Nephron progenitor cell (in vitro differentiated cells): ENCODE results near the gene OR1J1.

ENCODE experiments used
- DNase-seq: peaks from one replicate; pipeline ENCODE4 v3.0.0; 2021
- H3K27ac Mint-ChIP-seq: 2 replicates; pipeline ENCODE4 v1.8.0; 2021; ENCODE audit warnings: mild to moderate bottlenecking, moderate library complexity, mixed read lengths
- H3K27me3 Mint-ChIP-seq: 2 replicates; pipeline ENCODE4 v1.8.0; 2021; ENCODE audit warnings: mild to moderate bottlenecking, low read depth, mixed read lengths; ENCODE audit not compliant: poor library complexity
- H3K36me3 Mint-ChIP-seq: 2 replicates; pipeline ENCODE4 v1.8.0; 2021; ENCODE audit warnings: low read depth, mixed read lengths
- H3K4me1 Mint-ChIP-seq: 2 replicates; pipeline ENCODE4 v1.8.0; 2021; ENCODE audit warnings: mixed read lengths
- H3K4me3 Mint-ChIP-seq: 2 replicates; pipeline ENCODE4 v1.8.0; 2021; ENCODE audit warnings: mild to moderate bottlenecking, moderate library complexity, mixed read lengths
- H3K9me3 Mint-ChIP-seq: 2 replicates; pipeline ENCODE4 v1.8.0; 2021; ENCODE audit warnings: mild to moderate bottlenecking, moderate library complexity, mixed read lengths
- CTCF ChIP-seq: fragments of 200-600 bp; sonication (generic); IDR thresholded peaks from 2 replicates; pipeline ENCODE4 v1.5.0; 2021; ENCODE audit warnings: antibody characterized with exemption

OR1J1 gene

GRCh38 chr9:122457787-122458186, 19.9 kb downstream of the OR1J1 start:
- Mint-ChIP-seq H3K27ac (no peak overlapping the region), H3K4me1 (no peaks in the 10 kb centered on the region), H3K4me3 (no peak overlapping the region), H3K9me3 (peaks cover 21% of the 10 kb centered on the region), H3K36me3 (no peaks in the 10 kb centered on the region), H3K27me3 (peaks cover 14% of the 10 kb centered on the region)
- DNase-seq: no peak
- no peak for TF ChIP-seq CTCF

- peaks cover 10% of the 10 kb centered on the region for H3K27me3 Mint-ChIP-seq
- DNase-seq: no peak
- no peaks in the 10 kb centered on the region for H3K4me1 Mint-ChIP-seq
- TF ChIP-seq CTCF: no peak
- H3K27ac Mint-ChIP-seq: no peak overlapping the region
- H3K36me3 Mint-ChIP-seq: no peaks in the 10 kb centered on the region
- H3K9me3 Mint-ChIP-seq: peaks cover 17% of the 10 kb centered on the region
- no peak overlapping the region for H3K4me3 Mint-ChIP-seq
Measured at GRCh38 chr9:122456123-122456522, 21.6 kb downstream of the OR1J1 start.

- H3K4me3 Mint-ChIP-seq: no peak overlapping the region
- no peaks in the 10 kb centered on the region for H3K36me3 Mint-ChIP-seq
- H3K4me1 Mint-ChIP-seq: no peaks in the 10 kb centered on the region
- peaks cover 9% of the 10 kb centered on the region for H3K9me3 Mint-ChIP-seq
- TF ChIP-seq CTCF: no peak
- H3K27ac Mint-ChIP-seq: no peak overlapping the region
- no peak for DNase-seq
- H3K27me3 Mint-ChIP-seq: peaks cover 10% of the 10 kb centered on the region
Measured at GRCh38 chr9:122453677-122454135, 24.0 kb downstream of the OR1J1 start.

GRCh38 chr9:122446819-122447484, 30.8 kb downstream of the OR1J1 start:
- Mint-ChIP-seq H3K4me3 (no peak overlapping the region), H3K9me3 (peaks cover 32% of the 10 kb centered on the region), H3K27me3 (peaks cover 20% of the 10 kb centered on the region), H3K4me1 (no peaks in the 10 kb centered on the region), H3K36me3 (no peaks in the 10 kb centered on the region), H3K27ac (no peak overlapping the region)
- TF ChIP-seq CTCF: no peak
- DNase-seq: no peak

- TF ChIP-seq CTCF: no peak
- H3K9me3 Mint-ChIP-seq: peaks cover 36% of the 10 kb centered on the region
- no peak overlapping the region for H3K27ac Mint-ChIP-seq
Measured at GRCh38 chr9:122445155-122445749, 32.5 kb downstream of the OR1J1 start.

More at GRCh38 chr9:122445155-122445749, 32.5 kb downstream of the OR1J1 start:
- Mint-ChIP-seq H3K4me1 (no peaks in the 10 kb centered on the region), H3K4me3 (no peak overlapping the region), H3K27me3 (peaks cover 29% of the 10 kb centered on the region), H3K36me3 (no peaks in the 10 kb centered on the region)
- no peak for DNase-seq
